GM18951 (cell line): ENCODE measurements around the gene DCUN1D5.

ENCODE experiments used
- POLR2A ChIP-seq: IDR thresholded peaks from 4 replicates; pipeline ENCODE4 v1.6.1; 2011; ENCODE audit warnings: mild to moderate bottlenecking; ENCODE audit not compliant: insufficient read length, insufficient read depth; ENCODE audit errors: extremely low read depth
- in situ Hi-C: fragments of 300-500 bp; cut with MboI; formaldehyde crosslinking; loops from one replicate; pipeline ENCODE4 v1.12.0; 2022; ENCODE audit warnings: low sequenced_read_pairs, mixed read lengths, inconsistent platforms; ENCODE audit not compliant: unreplicated experiment

Gene DCUN1D5

GRCh38 chr11:103091801-103092524, at the start of gene DCUN1D5:
Gene DCUN1D5, minus strand, starts transcription at chr11:103092160. Its CDS starts 288 bp downstream, at chr11:103091872.
- TF ChIP-seq POLR2A: peak; percentile 93
- in situ Hi-C loops: no loop called here

GRCh38 chr11:103125462-103125861, 33.5 kb upstream of the DCUN1D5 start:
- TF ChIP-seq POLR2A: no peak
- in situ Hi-C loops: no loop called here

- in situ Hi-C loops: no loop called here
- no peak for TF ChIP-seq POLR2A
Measured at GRCh38 chr11:103114836-103115235, 22.9 kb upstream of the DCUN1D5 start.

GRCh38 chr11:103112364-103112763, 20.4 kb upstream of the DCUN1D5 start:
- in situ Hi-C loops: no loop called here
- TF ChIP-seq POLR2A: no peak

GRCh38 chr11:103111400-103111799, 19.4 kb upstream of the DCUN1D5 start:
- in situ Hi-C loops: no loop called here

GRCh38 chr11:103110391-103110790, 18.4 kb upstream of the DCUN1D5 start:
- TF ChIP-seq POLR2A: no peak
- in situ Hi-C loops: no loop called here

More at GRCh38 chr11:103111400-103111799, 19.4 kb upstream of the DCUN1D5 start:
- no peak for TF ChIP-seq POLR2A

GRCh38 chr11:103109818-103110388, 17.9 kb upstream of the DCUN1D5 start:
- no peak for TF ChIP-seq POLR2A
- in situ Hi-C loops: no loop called here

- in situ Hi-C loops: no loop called here
- no peak for TF ChIP-seq POLR2A
Measured at GRCh38 chr11:103108933-103109817, 17.2 kb upstream of the DCUN1D5 start, which contains the start of gene DYNC2H1. Gene DYNC2H1, plus strand, starts transcription at chr11:103109426. Its CDS starts 149 bp downstream, at chr11:103109575.

GRCh38 chr11:103097279-103097678, 5.3 kb upstream of the DCUN1D5 start:
- TF ChIP-seq POLR2A: no peak
- in situ Hi-C loops: no loop called here

- in situ Hi-C loops: no loop called here
- TF ChIP-seq POLR2A: no peak
Measured at GRCh38 chr11:103091064-103091800, 728 bp downstream of the DCUN1D5 start.

- in situ Hi-C loops: no loop called here
- no peak for TF ChIP-seq POLR2A
Measured at GRCh38 chr11:103086461-103086860, 5.5 kb downstream of the DCUN1D5 start.

- no peak for TF ChIP-seq POLR2A
- in situ Hi-C loops: no loop called here
Measured at GRCh38 chr11:103085758-103086365, 6.1 kb downstream of the DCUN1D5 start.
